ENCODE results near the gene CMTM8.

CMTM8 gene

DNA sequence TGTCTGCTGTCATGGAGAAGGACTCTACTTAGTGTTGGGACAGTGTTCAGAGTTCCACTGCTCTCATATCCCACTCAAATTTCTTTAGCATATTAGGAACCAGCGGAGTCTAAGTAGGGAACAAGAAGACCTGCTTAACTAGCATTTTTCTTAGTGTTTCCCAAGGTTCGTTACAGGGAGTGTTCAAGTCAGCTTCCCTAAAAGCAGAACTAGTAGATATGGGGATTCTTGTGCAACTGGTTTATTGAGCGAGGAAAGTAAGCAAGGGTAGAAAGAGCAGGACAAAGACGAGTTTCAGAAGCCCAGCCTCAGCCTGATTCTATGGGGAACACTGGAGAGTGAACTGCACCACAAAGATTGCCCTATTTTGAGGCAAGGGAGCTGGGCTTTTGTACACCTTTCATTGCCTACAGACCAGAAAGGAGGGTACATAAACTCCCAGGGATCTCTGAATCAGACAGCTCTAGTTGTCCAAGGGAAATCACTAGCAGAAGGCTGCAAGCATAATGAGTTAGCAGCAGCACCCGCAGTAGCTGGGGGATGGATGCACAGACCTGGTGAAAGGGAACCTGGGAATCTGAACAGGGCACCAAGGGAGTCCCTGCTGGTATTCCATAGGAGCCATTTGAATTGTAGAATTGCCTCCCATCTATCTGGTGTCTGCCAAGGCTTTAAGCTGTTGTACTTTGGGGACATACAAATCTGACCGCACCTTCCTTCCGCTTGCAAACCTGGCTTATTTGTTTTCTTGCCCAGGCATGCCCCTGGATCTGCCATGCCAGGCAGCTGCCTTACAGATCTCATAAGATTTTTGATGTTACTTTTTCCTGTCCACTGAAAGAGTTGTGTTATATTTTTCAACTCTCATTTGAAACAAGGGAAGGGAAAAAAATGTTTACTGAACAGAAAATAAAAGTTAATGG is 168.3 kb downstream of the CMTM8 start:
- no peak for DNase-seq (ENCODE audit: low read depth in 2 of 2)

DNA sequence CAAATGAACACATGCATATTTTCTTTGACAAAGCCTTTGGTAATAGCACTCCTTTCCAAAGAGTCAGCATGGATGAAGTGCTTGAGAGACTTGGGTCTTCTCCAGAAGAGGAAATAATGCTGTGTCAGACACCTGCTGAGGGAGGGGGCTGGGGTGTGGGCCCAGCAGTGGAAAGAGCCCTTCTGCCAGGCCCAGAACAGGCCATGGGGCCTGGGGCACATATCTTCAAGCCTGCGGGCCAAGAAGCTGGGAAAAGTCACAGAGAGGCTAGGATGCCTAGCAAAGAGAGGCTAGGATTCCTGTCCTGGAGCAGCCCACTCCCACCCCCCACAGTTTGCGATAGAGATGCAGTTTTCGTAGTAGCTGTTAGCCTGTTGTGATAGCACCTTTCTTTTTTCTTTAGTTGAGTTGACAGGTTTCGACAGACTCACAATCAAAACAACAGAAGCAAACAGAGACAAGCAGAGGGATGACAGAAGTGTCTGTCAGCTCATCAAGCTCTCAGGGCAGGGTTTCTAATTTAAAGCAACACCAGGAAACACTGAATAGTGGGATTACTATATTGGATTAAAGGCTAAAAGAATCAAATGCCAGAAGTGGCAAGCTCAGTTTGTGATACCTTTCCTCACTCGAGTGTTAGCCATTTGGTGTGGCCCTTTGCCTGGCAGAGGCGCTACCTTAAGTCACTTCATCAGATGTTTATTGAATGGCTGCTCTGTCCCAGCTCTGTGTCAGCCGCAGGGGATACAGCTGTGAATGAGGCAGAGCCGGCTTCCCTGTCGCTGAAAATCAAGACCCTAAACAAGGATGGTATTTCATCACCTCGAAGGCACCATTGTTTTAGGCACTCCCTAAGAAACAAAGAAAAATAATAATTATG is 172.1 kb downstream of the CMTM8 start:
- no peak for DNase-seq (ENCODE audit: low read depth in 2 of 2)

DNA sequence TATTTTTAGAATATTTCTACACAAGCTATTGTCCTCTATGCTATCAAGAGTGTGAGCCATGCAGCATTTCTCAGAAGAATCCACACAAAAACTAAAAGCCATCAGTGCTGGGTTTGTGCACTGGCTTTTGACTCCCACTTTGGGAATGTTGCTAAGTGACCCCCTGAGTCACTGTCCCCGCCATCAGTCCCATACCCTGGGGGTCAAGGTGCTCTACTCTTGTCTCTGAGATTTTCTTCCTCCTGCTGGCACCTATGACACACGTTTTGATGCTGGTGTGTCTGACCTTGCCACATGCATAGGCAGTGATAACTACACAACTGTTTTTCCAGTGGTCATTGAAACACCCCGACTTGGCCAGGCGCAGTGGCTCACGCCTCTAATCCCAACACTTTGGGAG is 173.0 kb downstream of the CMTM8 start:
- DNase-seq (ENCODE audit: low read depth in 2 of 2): no peak

DNA sequence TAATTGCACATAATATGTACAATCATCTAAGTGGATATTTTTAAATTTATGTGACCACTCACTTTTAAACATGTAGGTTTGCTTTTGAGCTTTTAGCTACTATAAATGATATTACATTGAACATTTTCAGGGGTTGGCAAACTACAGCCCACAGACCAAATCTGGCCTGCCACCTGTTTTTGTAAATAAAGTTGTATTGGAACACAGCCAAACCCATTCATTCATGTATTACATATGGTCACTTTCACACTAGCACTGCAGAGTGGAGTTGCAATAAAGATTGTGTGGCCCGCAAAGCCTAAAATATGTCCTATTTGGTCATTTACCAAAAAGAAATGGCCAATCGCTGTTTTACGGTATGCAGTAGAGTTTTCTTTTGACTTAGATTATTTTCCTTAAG is 174.4 kb downstream of the CMTM8 start:
- DNase-seq (ENCODE audit: low read depth in 2 of 2): no peak

DNA sequence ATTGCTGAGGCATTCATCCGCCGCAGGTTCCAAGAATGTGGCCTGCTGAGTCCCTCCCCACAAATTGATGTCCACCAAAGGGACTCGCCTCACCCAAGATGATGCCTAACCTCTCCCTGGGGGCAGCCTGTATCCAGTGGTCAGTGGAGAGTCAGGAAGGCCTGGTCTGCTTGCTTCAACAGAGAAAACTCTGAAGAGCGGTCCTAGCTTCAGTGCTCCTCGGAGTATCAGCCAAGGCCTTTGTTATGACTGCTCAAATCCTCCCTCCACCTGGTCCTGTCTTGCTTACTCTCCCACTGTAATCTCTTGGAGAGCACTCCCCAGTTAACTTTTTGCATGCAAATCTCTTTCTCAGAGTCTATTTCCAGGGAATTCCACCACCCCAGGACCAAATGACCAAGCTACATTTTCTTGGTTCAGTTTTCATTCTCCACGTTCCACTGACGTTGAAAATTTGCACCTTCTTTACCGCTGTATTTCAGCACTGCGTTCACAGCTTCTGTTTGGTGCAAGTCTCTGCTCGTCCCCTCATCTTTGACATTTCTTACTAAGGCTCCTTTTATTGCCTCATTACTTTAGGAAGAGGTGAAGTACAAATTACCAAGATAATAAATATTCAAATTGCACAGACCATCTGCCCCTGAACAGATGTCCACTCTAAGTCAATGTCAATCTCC is 175.5 kb downstream of the CMTM8 start:
- DNase-seq (ENCODE audit: low read depth in 2 of 2): no peak

DNA sequence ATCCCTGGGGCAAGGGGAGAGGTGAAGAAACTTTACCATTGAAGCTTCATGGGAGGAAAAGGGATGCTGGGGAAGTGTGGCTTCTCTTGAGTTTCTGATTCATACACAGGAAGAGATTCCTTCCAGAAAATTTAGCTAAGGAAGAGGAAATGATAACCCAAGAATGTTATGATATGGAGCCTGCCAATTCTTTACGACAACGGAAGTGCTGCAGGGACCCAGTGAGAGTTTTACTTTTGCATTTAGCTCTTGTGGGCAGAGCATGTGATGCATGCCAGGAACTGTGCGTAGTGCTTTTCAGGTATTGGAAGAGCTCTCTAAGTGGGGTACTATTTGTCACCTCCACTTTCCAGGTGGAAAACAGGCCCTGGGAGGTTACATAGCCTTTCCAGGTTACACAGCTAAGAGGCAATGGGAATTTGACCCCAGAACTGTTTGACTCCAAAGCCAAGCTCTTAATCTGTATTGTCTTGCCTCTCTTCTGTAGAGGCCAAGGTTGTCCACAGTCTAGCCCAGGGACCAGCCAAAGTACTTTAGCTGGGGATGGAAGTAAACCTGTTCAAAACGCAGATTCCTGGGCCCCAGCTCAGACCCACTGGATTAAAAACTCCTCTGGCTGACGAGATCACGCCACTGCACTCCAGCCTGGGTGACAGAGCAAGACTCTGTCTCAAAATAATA is 176.2 kb downstream of the CMTM8 start:
- no peak for DNase-seq (ENCODE audit: low read depth in 2 of 2)

DNA sequence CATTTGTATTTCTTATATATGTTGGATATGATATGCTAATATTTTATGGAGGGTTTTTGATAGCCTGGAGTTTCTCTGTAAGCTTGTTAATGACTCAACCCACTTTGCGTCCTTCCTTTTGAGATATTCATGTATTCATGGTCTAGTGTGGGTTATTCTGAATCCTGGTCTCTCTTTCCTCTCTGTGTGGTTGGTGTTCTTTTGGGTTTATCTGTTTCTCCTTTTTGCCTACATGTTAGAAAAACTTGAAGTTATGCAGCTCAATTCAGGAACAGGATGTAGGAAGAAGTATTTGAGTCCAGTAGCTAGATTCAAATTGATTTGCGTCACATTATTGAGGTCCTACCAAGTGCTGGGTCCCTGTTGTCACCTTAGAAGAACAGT is 181.3 kb downstream of the CMTM8 start:
- DNase-seq (ENCODE audit: low read depth in 2 of 2): no peak
